ENCODE results near the gene SLC22A16. TPM values are rescaled to one million over a fixed set of nuclear protein-coding genes. Genes with fewer than 3 reads are reported as not detected.
"Not testable (repeated sequence)": the region's sequence is repeated elsewhere in the genome, so short reads cannot be mapped to it uniquely, and the experiment has no call there.

Gene SLC22A16
- total and polyA plus RNA-seq, 2 experiments from 2014 or later, result not detected

DNA sequence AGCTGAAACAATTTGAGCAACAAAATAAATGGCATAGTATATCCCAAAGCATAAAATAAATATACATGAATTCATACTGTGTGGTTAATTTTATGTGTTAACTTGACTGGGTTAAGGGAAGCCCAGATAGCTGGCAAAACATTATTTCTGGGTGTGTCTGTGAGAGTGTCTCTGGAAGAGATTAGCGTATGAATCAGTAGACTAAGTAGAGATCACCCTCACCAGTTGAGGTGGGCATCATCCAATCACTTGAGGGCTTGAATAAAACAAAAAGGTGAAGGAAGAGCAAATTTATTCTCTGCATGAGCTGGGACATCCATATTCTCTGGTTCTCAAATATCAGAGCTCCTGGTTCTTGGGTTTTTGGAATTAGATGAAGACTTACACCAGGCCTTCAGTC, 17.9 kb downstream of the SLC22A16 start:
- Histone ChIP-seq H2AFZ (no peak overlapping the region), H3K79me2 (no peaks in the 10 kb centered on the region), H3K27ac (no peak overlapping the region), H3K36me3 (replicated peaks; ENCODE audit: insufficient read depth, low read depth) (no peaks in the 10 kb centered on the region), H3K9me3 (ENCODE audit: low read depth) (peaks cover 4% of the 10 kb centered on the region), H3K9me2 (replicated peaks; ENCODE audit: insufficient read depth) (no peaks in the 10 kb centered on the region), H4K20me1 (ENCODE audit: insufficient read depth, poor library complexity, severe bottlenecking) (no peaks in the 10 kb centered on the region), H3K4me1 (ENCODE audit: insufficient read depth) (no peaks in the 10 kb centered on the region), H3K4me2 (no peak overlapping the region), H3K4me3 (no peak overlapping the region), H3K27me3 (no peaks in the 10 kb centered on the region)
- no peak for DNase-seq (ENCODE audit: low spot score)
- no peak for TF ChIP-seq EZH2 (IDR thresholded peaks at IDR 0.05; ENCODE audit: borderline replicate concordance)
- TF ChIP-seq, protein P1, sequence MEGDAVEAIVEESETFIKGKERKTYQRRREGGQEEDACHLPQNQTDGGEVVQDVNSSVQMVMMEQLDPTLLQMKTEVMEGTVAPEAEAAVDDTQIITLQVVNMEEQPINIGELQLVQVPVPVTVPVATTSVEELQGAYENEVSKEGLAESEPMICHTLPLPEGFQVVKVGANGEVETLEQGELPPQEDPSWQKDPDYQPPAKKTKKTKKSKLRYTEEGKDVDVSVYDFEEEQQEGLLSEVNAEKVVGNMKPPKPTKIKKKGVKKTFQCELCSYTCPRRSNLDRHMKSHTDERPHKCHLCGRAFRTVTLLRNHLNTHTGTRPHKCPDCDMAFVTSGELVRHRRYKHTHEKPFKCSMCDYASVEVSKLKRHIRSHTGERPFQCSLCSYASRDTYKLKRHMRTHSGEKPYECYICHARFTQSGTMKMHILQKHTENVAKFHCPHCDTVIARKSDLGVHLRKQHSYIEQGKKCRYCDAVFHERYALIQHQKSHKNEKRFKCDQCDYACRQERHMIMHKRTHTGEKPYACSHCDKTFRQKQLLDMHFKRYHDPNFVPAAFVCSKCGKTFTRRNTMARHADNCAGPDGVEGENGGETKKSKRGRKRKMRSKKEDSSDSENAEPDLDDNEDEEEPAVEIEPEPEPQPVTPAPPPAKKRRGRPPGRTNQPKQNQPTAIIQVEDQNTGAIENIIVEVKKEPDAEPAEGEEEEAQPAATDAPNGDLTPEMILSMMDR (IDR thresholded peaks at IDR 0.05; ENCODE audit: poor library complexity), result no peak
- TF ChIP-seq EZH2phosphoT487 (IDR thresholded peaks at IDR 0.05; ENCODE audit: low read depth, severe bottlenecking, unreplicated experiment), result no peak
- WGBS (ENCODE audit: low lambda C conversion rate, missing lambda C conversion rate), result 92% methylated on average over 1 of the region's 1 CpG

- not testable (repeated sequence) for H3K9me2 ChIP-seq (replicated peaks; ENCODE audit: insufficient read depth); H3K27me3 ChIP-seq; H3K27ac ChIP-seq; H4K20me1 ChIP-seq (ENCODE audit: insufficient read depth, poor library complexity, severe bottlenecking); H3K4me1 ChIP-seq (ENCODE audit: insufficient read depth); H2AFZ ChIP-seq; H3K4me2 ChIP-seq; DNase-seq (ENCODE audit: low spot score); H3K36me3 ChIP-seq (replicated peaks; ENCODE audit: insufficient read depth, low read depth); H3K79me2 ChIP-seq; H3K4me3 ChIP-seq; H3K9me3 ChIP-seq (ENCODE audit: low read depth)
- 90% methylated on average over 8 of the region's 8 CpGs for WGBS (ENCODE audit: low lambda C conversion rate, missing lambda C conversion rate)
Measured at GRCh38 chr6:110457567-110458175, 18.7 kb downstream of the SLC22A16 start.

GRCh38 chr6:110456694-110457093, 19.7 kb downstream of the SLC22A16 start:
- 82% methylated on average over 3 of the region's 3 CpGs for WGBS (ENCODE audit: low lambda C conversion rate, missing lambda C conversion rate)
- no peak overlapping the region for H3K4me3 ChIP-seq
- H3K27me3 ChIP-seq, result no peaks in the 10 kb centered on the region
- no peaks in the 10 kb centered on the region for H3K9me3 ChIP-seq (ENCODE audit: low read depth)
- no peak for DNase-seq (ENCODE audit: low spot score)
- no peak overlapping the region for H2AFZ ChIP-seq
- H3K36me3 ChIP-seq (replicated peaks; ENCODE audit: insufficient read depth, low read depth), result no peaks in the 10 kb centered on the region
- H4K20me1 ChIP-seq (ENCODE audit: insufficient read depth, poor library complexity, severe bottlenecking), result no peaks in the 10 kb centered on the region
- no peaks in the 10 kb centered on the region for H3K79me2 ChIP-seq
- no peak overlapping the region for H3K27ac ChIP-seq
- H3K4me2 ChIP-seq, result no peak overlapping the region
- no peaks in the 10 kb centered on the region for H3K9me2 ChIP-seq (replicated peaks; ENCODE audit: insufficient read depth)
- no peak for TF ChIP-seq EZH2phosphoT487 (IDR thresholded peaks at IDR 0.05; ENCODE audit: low read depth, severe bottlenecking, unreplicated experiment)
- H3K4me1 ChIP-seq (ENCODE audit: insufficient read depth), result no peaks in the 10 kb centered on the region

- H2AFZ ChIP-seq, result no peak overlapping the region
- H3K36me3 ChIP-seq (replicated peaks; ENCODE audit: insufficient read depth, low read depth), result no peaks in the 10 kb centered on the region
- DNase-seq (ENCODE audit: low spot score), result no peak
- no peak overlapping the region for H3K4me2 ChIP-seq
- H3K79me2 ChIP-seq, result no peaks in the 10 kb centered on the region
- H3K4me3 ChIP-seq, result no peak overlapping the region
- TF ChIP-seq EZH2 (IDR thresholded peaks at IDR 0.05; ENCODE audit: borderline replicate concordance) (no peak), EZH2phosphoT487 (IDR thresholded peaks at IDR 0.05; ENCODE audit: low read depth, severe bottlenecking, unreplicated experiment) (no peak)
- TF ChIP-seq, protein P1 (IDR thresholded peaks at IDR 0.05; ENCODE audit: poor library complexity), result no peak
- no peaks in the 10 kb centered on the region for H4K20me1 ChIP-seq (ENCODE audit: insufficient read depth, poor library complexity, severe bottlenecking)
- H3K27me3 ChIP-seq, result no peaks in the 10 kb centered on the region
- H3K27ac ChIP-seq, result no peak overlapping the region
- no peaks in the 10 kb centered on the region for H3K9me2 ChIP-seq (replicated peaks; ENCODE audit: insufficient read depth)
- H3K9me3 ChIP-seq (ENCODE audit: low read depth), result no peaks in the 10 kb centered on the region
- WGBS (ENCODE audit: low lambda C conversion rate, missing lambda C conversion rate), result 76% methylated on average over 4 of the region's 4 CpGs
- no peaks in the 10 kb centered on the region for H3K4me1 ChIP-seq (ENCODE audit: insufficient read depth)
Measured at GRCh38 chr6:110449541-110449895, 26.9 kb downstream of the SLC22A16 start.
